ENCODE measurements around the gene EPG5. TPM values are rescaled to one million over a fixed set of nuclear protein-coding genes. Genes with fewer than 3 reads are reported as not detected.

The EPG5 gene
- total RNA-seq, 4 donors from 2014 or later, result 24.3 to 42.2 (median 35.6) TPM

- no peak overlapping the region for H3K4me3 ChIP-seq
- H3K27ac ChIP-seq, result no peak overlapping the region
- H3K9me3 ChIP-seq, result no peaks in the 10 kb centered on the region
- H3K27me3 ChIP-seq, result no peaks in the 10 kb centered on the region
- TF ChIP-seq EP300 (IDR thresholded peaks at IDR 0.05; ENCODE audit: low read depth), result no peak
- no peak for TF ChIP-seq POLR2AphosphoS5 (IDR thresholded peaks at IDR 0.05)
- DNase-seq, result no peak
- no peaks in the 10 kb centered on the region for H3K4me1 ChIP-seq
- WGBS, 2 donors (ENCODE audit: low coverage in 1 of 2), result 94 to 100% methylated on average over 1 to 3 of the region's 3 CpGs
- in situ Hi-C loops (cut with MboI; ENCODE audit: low pct_ligation_motif_present in 1 of 4, low pct_unique_long_range_greater_than_20kb in 1 of 4, low sequenced_read_pairs in 3 of 4) (no loop called here), intact Hi-C loops (cut with DNase I; ENCODE audit: low total_unique reads) (no loop called here)
- peaks cover 0 to 63% (median 26%) of the 10 kb centered on the region in 4 donors for H3K36me3 ChIP-seq
Observed at GRCh38 chr18:45859334-45859733, 107.8 kb downstream of the EPG5 start.

DNA sequence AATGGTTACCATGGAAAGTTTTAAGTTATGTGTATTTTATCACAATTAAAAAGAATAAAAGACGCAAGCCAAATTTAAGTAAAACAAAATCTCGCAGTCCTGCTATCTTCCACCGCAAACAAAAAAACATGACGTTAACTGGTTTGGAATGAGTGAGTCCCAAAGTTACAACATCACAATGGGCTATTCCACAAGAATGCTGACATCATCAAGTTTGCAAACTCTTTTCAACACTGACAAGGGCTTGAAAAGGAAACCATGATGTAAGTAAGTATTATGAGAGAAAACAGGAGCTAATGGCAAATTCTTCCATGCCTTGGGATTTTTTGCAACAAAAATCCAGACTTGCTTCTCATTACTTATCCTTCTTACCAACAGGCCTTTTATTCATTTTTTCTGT lies 110.6 kb downstream of the EPG5 start:
- Histone ChIP-seq H3K4me3 (no peak overlapping the region), H3K36me3 (peaks cover 0 to 54% (median 23%) of the 10 kb centered on the region in 4 donors), H3K4me1 (no peaks in the 10 kb centered on the region), H3K27me3 (no peaks in the 10 kb centered on the region), H3K9me3 (no peaks in the 10 kb centered on the region), H3K27ac (no peak overlapping the region)
- no peak for DNase-seq
- in situ Hi-C loops (cut with MboI; ENCODE audit: low pct_ligation_motif_present in 1 of 4, low pct_unique_long_range_greater_than_20kb in 1 of 4, low sequenced_read_pairs in 3 of 4), result no loop called here
- intact Hi-C loops (cut with DNase I; ENCODE audit: low total_unique reads), result no loop called here
- WGBS, 2 donors (ENCODE audit: low coverage in 1 of 2), result 90 to 100% methylated on average over 3 to 4 of the region's 4 CpGs
- no peak for TF ChIP-seq CTCF (IDR thresholded peaks at IDR 0.05)

DNA sequence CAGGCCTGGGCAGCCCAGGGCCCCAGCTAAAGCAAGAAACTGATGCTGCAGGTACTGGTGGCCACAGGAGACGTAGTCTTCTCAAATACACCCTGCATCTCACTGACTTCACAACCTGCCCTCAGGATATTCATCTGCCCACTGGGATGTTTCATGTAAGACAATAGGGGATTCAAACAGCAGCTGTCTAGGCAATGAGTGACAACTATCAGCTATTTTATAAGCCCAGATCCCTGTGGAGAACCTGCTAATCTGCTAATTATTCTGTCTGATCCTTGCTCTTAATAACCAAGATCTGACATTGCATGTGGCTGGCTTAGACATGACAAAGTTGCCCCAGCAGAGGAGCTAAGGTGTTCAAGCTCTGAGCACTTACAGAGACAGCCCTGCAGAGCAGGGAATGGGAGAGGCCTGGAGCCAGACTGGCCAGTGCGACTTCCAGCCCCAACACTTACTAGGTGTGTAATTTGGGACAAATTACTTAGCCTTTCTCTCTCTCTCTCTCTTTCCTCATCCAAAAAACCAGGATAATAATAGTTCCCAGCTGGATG lies 113.0 kb downstream of the EPG5 start:
- H3K27ac ChIP-seq, result no peak overlapping the region
- H3K27me3 ChIP-seq, result no peaks in the 10 kb centered on the region
- H3K36me3 ChIP-seq, result peaks cover 0 to 47% (median 20%) of the 10 kb centered on the region in 4 donors
- no peak for TF ChIP-seq POLR2A (IDR thresholded peaks at IDR 0.05)
- TF ChIP-seq CTCF (IDR thresholded peaks at IDR 0.05), result no peak
- TF ChIP-seq POLR2AphosphoS5 (IDR thresholded peaks at IDR 0.05), result no peak
- TF ChIP-seq EP300 (IDR thresholded peaks at IDR 0.05; ENCODE audit: low read depth), result no peak
- H3K4me3 ChIP-seq, result no peak overlapping the region
- DNase-seq, result no peak
- H3K4me1 ChIP-seq, result no peaks in the 10 kb centered on the region
- H3K9me3 ChIP-seq, result no peaks in the 10 kb centered on the region
- 97% methylated on average over 2 of the region's 2 CpGs; no CpG with 5 or more reads in 1 of the 2 donors for WGBS, 2 donors (ENCODE audit: low coverage in 1 of 2)
- intact Hi-C loops (cut with DNase I; ENCODE audit: low total_unique reads) (no loop called here), in situ Hi-C loops (cut with MboI; ENCODE audit: low pct_ligation_motif_present in 1 of 4, low pct_unique_long_range_greater_than_20kb in 1 of 4, low sequenced_read_pairs in 3 of 4) (no loop called here)

DNA sequence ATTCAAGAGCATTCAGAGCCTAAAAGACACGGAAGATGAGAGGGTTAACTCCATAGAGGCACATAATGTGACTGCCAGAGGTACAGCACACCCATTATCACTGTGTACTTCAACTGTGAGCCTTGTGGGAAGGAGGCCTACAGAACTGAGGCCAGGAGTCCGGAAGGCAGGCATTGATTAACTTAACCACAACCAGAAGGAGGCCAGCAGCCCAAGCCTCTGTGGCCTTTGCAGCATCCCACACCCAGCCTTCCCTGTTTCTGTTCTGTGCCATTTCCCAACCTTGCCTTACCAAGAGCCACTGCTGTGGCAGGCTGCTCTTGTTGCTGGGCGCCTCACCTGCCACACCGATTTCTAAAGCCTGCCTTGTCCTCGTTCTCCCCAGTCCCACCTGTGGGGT lies 114.5 kb downstream of the EPG5 start:
- Histone ChIP-seq H3K4me3 (no peak overlapping the region), H3K27ac (no peak overlapping the region), H3K9me3 (no peaks in the 10 kb centered on the region), H3K27me3 (no peaks in the 10 kb centered on the region), H3K4me1 (no peaks in the 10 kb centered on the region), H3K36me3 (peaks cover 0 to 34% (median 14%) of the 10 kb centered on the region in 4 donors)
- TF ChIP-seq EP300 (IDR thresholded peaks at IDR 0.05; ENCODE audit: low read depth) (no peak), POLR2AphosphoS5 (IDR thresholded peaks at IDR 0.05) (no peak), CTCF (IDR thresholded peaks at IDR 0.05) (no peak), POLR2A (IDR thresholded peaks at IDR 0.05) (no peak)
- 91 to 95% methylated on average over 4 to 5 of the region's 5 CpGs for whole genome bisulfite sequencing, 2 donors (ENCODE audit: low coverage in 1 of 2)
- no peak for DNase-seq
- intact Hi-C loops (cut with DNase I; ENCODE audit: low total_unique reads), result no loop called here
- in situ Hi-C loops (cut with MboI; ENCODE audit: low pct_ligation_motif_present in 1 of 4, low pct_unique_long_range_greater_than_20kb in 1 of 4, low sequenced_read_pairs in 3 of 4), result no loop called here
